ENCODE data around the gene RAG2. TPM values are rescaled to one million over a fixed set of nuclear protein-coding genes. Genes with fewer than 3 reads are reported as not detected.
A peak's percentile ranks its signal among the peaks of the same experiment; 100 is the strongest.
"Not testable (repeated sequence)": the region's sequence is repeated elsewhere in the genome, so short reads cannot be mapped to it uniquely, and the experiment has no call there.

RAG2 gene
- total RNA-seq, 1 experiment from 2014 or later, result not detected

DNA sequence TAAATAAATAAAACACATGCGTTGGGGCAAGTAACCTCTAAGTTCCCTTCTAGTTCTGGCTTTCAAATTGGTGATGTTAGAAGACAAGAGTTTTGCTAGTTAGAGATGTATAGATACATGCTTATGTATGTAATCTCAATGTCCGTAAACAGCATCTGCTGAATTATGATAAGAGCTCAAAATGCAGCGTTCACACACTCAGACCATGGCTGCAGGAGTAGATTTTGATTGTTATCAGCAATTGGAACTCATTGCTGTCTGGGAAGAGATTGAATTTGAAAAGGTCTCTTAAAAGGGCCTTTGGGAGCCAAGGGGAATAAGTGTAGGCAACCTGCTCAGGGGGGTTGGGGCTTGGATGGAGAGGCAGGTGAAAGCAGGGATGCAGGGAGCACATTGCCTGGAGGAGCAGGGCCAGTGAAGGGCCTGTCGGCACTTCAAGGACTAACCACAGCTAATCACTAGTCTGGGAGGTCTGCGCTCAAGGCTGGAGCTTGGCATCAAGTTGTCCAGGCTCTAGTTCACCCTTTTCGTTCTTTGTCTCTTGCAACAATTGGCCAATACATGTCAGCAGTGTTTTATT is 32.9 kb downstream of the RAG2 start:
- in situ Hi-C loops (cut with HindIII; ENCODE audit: low pct_unique_long_range_greater_than_20kb, low sequenced_read_pairs), result no loop called here

GRCh38 chr11:36564376-36565030 is 33.5 kb downstream of the RAG2 start:
- in situ Hi-C loops (cut with HindIII; ENCODE audit: low pct_unique_long_range_greater_than_20kb, low sequenced_read_pairs), result no loop called here
- peak; percentile 18 for DNase-seq (ENCODE audit: low read depth)

More for the DNA sequence above, 32.9 kb downstream of the RAG2 start:
- no peak for DNase-seq (ENCODE audit: low read depth)

DNA sequence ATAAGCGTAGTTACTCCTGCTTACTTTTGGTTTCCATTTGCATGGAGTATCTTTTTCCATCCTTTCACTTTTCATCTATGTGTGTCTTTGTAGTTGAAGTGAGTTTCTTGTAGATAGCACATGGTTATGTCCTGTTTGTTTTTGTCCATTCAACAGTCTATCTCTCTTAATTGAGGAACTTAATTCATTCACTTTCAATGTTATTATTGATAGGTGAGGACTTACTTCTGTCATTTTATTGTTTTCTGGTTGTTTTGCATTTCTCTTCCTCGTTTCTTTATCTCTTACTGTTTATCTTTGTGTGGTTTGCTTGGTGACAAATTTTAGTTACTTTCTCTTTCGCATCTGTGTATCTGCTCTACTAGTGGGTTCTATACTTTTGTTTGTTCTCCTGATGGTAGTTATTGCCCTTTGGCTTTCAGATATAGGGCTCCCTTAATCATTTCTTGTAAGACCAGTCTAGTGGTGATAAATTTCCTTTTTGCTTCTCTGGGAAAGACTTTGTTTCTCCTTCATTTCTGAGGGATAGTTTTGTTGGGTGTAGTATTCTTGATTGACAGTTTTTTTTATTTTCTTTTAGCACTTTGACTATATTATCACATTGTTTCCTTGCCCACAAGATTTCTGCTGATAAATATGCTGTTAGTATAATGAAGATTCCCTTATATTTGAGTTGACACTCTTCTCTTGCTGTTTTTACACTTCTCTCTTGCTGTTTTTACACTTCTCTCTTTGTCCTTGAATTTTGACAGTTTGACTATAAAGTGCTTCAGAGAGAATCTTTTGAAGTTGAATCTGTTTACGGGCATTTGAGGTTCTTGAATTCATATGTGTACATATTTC is 39.2 kb downstream of the RAG2 start:
- DNase-seq (ENCODE audit: low read depth), result no peak
- in situ Hi-C loops (cut with HindIII; ENCODE audit: low pct_unique_long_range_greater_than_20kb, low sequenced_read_pairs), result no loop called here

DNA sequence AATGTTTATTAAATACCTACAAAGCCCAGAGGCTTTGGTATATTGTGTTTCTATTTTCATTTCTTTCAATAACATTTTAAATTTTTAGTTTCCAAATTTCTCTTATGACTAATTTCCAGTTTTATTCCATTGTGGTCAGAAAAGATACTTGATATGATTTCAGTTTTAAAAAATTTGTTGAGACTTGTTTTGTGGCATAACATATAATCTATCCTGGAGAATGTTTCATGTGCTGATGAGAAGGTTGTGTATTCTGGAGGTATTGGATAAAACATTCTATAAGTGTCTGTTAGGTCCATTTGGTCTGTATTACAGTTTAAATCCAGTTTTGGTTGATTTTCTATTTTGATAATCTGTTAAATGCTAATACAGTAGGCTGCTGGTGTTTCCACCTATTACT is 40.0 kb downstream of the RAG2 start:
- in situ Hi-C loops (cut with HindIII; ENCODE audit: low pct_unique_long_range_greater_than_20kb, low sequenced_read_pairs), result no loop called here
- no peak for DNase-seq (ENCODE audit: low read depth)

DNA sequence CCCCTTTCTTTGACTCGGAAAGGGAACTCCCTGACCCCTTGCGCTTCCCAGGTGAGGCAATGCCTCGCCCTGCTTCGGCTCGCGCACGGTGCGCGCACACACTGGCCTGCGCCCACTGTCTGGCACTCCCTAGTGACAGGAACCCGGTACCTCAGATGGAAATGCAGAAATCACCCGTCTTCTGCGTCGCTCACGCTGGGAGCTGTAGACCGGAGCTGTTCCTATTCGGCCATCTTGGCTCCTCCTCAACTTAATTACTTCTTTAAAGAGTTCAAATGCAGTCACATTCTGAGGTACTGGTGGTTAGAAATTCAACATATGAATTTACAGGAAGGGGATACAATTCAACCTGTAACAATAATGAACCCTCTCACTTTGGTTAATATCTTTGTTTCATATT is 40.6 kb downstream of the RAG2 start:
- in situ Hi-C loops (cut with HindIII; ENCODE audit: low pct_unique_long_range_greater_than_20kb, low sequenced_read_pairs); DNase-seq (ENCODE audit: low read depth): not testable (repeated sequence)

DNA sequence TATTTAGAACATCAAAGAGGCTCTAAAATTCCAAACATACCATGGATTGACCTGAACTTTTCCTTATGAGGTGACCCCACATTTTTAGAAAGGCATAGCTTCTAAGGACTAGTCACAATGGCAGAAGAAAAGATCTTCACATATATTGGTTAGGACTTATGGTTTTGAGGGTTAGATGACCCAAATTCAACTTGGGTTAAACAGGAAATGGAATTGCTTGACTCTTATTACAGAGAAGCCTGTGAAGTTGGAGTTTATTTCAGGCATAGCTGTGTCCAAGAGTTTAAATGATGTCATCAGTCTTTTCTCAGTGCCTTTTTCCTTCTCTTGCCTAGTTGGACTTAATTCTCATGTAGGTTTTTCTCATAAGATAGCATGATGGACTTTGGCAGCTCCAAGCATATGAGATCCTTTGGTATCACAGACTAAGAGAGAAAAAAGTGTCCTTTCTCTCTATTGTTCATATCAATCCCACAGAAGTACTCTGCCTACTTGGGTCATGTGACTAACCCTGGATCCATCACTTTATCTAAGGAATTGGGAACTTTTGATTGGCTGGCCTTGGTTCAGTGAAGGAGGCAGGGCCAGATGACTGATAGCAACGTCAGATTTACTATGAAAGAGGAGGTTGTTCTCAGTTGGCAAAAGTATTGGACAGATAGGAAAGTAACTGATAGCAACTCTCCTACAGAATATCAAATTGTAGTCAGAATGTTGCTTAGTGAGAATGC is 47.5 kb downstream of the RAG2 start:
- in situ Hi-C loops (cut with HindIII; ENCODE audit: low pct_unique_long_range_greater_than_20kb, low sequenced_read_pairs), result no loop called here
- no peak for DNase-seq (ENCODE audit: low read depth)

Other genes starting within 250 kb of the RAG2 start
- gene TRAF6, start 88.0 kb downstream of the RAG2 start, total RNA-seq (2014; rRNA removed; shearing (Covaris generic); ENCODE audit: low replicate concordance), result 0.52 and 0.84 TPM in 2 replicates
- gene RAG1, start 30.2 kb downstream of the RAG2 start, total RNA-seq (2014; rRNA removed; shearing (Covaris generic); ENCODE audit: low replicate concordance), result 0.41 TPM in 1 of 2 replicates, not detected in the other
- gene IFTAP, start 3.7 kb downstream of the RAG2 start, total RNA-seq (2014; rRNA removed; shearing (Covaris generic); ENCODE audit: low replicate concordance), result 45.1 and 47.5 TPM in 2 replicates

Data from Caki2 (cell line).